Measurements from ENCODE around the gene HAND1.

DNA sequence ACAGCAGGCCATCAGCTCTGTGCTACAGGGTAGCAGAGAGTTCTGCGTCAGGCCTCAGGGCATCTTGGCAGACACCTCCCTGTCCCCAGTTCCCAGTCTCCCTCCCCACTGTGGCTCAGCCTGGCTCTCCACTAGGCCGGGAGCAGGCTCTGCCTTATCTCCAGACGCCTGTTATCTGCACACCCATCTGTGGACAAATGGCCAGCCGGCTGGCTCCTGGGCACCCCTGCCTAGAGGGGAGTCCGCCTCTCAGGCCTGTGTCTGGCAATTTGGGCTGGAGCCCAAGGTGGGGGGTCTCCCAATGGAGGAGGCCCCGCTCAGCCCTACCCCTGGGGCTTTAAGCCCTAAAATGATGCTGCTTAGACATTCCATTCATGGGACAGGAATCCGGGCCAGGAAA, 39.2 kb upstream of the HAND1 start:
- TF ChIP-seq, protein P1, sequence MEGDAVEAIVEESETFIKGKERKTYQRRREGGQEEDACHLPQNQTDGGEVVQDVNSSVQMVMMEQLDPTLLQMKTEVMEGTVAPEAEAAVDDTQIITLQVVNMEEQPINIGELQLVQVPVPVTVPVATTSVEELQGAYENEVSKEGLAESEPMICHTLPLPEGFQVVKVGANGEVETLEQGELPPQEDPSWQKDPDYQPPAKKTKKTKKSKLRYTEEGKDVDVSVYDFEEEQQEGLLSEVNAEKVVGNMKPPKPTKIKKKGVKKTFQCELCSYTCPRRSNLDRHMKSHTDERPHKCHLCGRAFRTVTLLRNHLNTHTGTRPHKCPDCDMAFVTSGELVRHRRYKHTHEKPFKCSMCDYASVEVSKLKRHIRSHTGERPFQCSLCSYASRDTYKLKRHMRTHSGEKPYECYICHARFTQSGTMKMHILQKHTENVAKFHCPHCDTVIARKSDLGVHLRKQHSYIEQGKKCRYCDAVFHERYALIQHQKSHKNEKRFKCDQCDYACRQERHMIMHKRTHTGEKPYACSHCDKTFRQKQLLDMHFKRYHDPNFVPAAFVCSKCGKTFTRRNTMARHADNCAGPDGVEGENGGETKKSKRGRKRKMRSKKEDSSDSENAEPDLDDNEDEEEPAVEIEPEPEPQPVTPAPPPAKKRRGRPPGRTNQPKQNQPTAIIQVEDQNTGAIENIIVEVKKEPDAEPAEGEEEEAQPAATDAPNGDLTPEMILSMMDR (IDR thresholded peaks at IDR 0.05; ENCODE audit: insufficient read depth, low read length, poor library complexity, severe bottlenecking), result no peak
- TF ChIP-seq EZH2phosphoT487 (conservative IDR thresholded peaks at IDR 0.05; ENCODE audit: low read length), result no peak
